HepG2 (cell line): Measurements from ENCODE around the gene ARHGEF16. TPM values are rescaled to one million over a fixed set of nuclear protein-coding genes. Genes with fewer than 3 reads are reported as not detected.

Experiments
- ATF7 ChIP-seq, 2 experiments: fragments of 450-650 bp in 1 of 2; sonication (generic) in 1 of 2; formaldehyde crosslinking in 1 of 2; IDR thresholded peaks; 2 replicates each; pipeline versions ENCODE4 v1.4.0 to v1.6.1; 2016 to 2020; ENCODE audit warnings: antibody characterized with exemption in 1 of 2, mild to moderate bottlenecking in 1 of 2, missing genetic modification reagents in 1 of 2
- ATRX ChIP-seq: sonication (generic); formaldehyde crosslinking; IDR thresholded peaks from 2 replicates; pipeline ENCODE4 v1.4.0; 2020; ENCODE audit warnings: missing genetic modification reagents, borderline replicate concordance
- ERF ChIP-seq: IDR thresholded peaks from 2 replicates; pipeline ENCODE4 v1.6.1; 2018; ENCODE audit warnings: missing biosample characterization, missing genetic modification reagents
- NR2F2 ChIP-seq: IDR thresholded peaks from 2 replicates; pipeline ENCODE4 v1.6.1; 2012; ENCODE audit warnings: low read depth, inconsistent platforms, borderline replicate concordance
- RCOR2 ChIP-seq: IDR thresholded peaks from 2 replicates; pipeline ENCODE4 v1.6.1; 2016; ENCODE audit warnings: missing biosample characterization, missing genetic modification reagents
- XBP1 ChIP-seq: sonication (generic); formaldehyde crosslinking; IDR thresholded peaks from 2 replicates; pipeline ENCODE4 v1.5.0; 2020; ENCODE audit warnings: missing genetic modification reagents
- ZBTB7A ChIP-seq: sonication (generic); formaldehyde crosslinking; IDR thresholded peaks from 2 replicates; pipeline ENCODE4 v1.8.0; 2022; ENCODE audit warnings: mild to moderate bottlenecking, missing genetic modification reagents
- ZNF256 ChIP-seq: sonication (generic); formaldehyde crosslinking; conservative IDR thresholded peaks from 2 replicates; pipeline ENCODE4 v1.4.0; 2020; ENCODE audit warnings: missing genetic modification reagents
- ZNF331 ChIP-seq: sonication (generic); formaldehyde crosslinking; IDR thresholded peaks from 2 replicates; pipeline ENCODE4 v1.4.0; 2020; ENCODE audit warnings: missing genetic modification reagents
- ZNF333 ChIP-seq: sonication (generic); formaldehyde crosslinking; IDR thresholded peaks from 2 replicates; pipeline ENCODE4 v1.4.0; 2020; ENCODE audit warnings: mild to moderate bottlenecking, missing genetic modification reagents, borderline replicate concordance
- ZNF350 ChIP-seq: sonication (generic); formaldehyde crosslinking; IDR thresholded peaks from 2 replicates; pipeline ENCODE4 v1.4.0; 2020; ENCODE audit warnings: mild to moderate bottlenecking, low read depth, missing genetic modification reagents, borderline replicate concordance
- ZNF646 ChIP-seq: sonication (generic); formaldehyde crosslinking; IDR thresholded peaks from 2 replicates; pipeline ENCODE4 v1.9.0; 2021; ENCODE audit warnings: mild to moderate bottlenecking, missing genetic modification reagents
- ZNF713 ChIP-seq: sonication (generic); formaldehyde crosslinking; IDR thresholded peaks from 2 replicates; pipeline ENCODE4 v1.4.0; 2020; ENCODE audit warnings: mild to moderate bottlenecking, missing genetic modification reagents
- polyA plus RNA-seq, 8 experiments: library from polyadenylated mRNA; depleted of rRNA in 3 of 8; stranded (reverse) in 7 of 8; unstranded in 1 of 8; fragments of >200 nt; fragmentation: Illumina TruSeq in 4 of 8; extraction: Trizol in 4 of 8; gene quantifications; 2 replicates each; pipeline versions ENCODE4 v1.2.1 to v1.2.3, GENCODE V29; 2011 to 2016; ENCODE audit warnings: low read depth in 4 of 8, missing spikeins in 1 of 8, mixed read lengths in 1 of 8; ENCODE audit not compliant: insufficient read depth in 1 of 8
- total RNA-seq, 5 experiments: library from RNA; depleted of rRNA; stranded (reverse); fragments of >200 nt; fragmentation: Illumina TruSeq; extraction: Trizol; gene quantifications; 2 replicates each; pipeline ENCODE4 v1.2.3, GENCODE V29; 2016; ENCODE audit warnings: low read depth in 1 of 5
- TF ChIP-seq, protein P1 (sequence below): sonication (generic); formaldehyde crosslinking; IDR thresholded peaks from 2 replicates; pipeline ENCODE4; 2020; ENCODE audit warnings: missing genetic modification reagents, mild to moderate bottlenecking, borderline replicate concordance
- TF ChIP-seq, protein P2 (sequence below): sonication (generic); formaldehyde crosslinking; IDR thresholded peaks from 2 replicates; pipeline ENCODE4 v1.5.0; 2020; ENCODE audit warnings: missing genetic modification reagents
- TF ChIP-seq, protein P3 (sequence below): sonication (generic); formaldehyde crosslinking; conservative IDR thresholded peaks from 2 replicates; pipeline ENCODE4 v1.4.0; 2020; ENCODE audit warnings: missing genetic modification reagents

Gene ARHGEF16
- total and polyA plus RNA-seq, 2 of the 13 experiments (the other 11 are each of a cell fraction or from before 2014, with no cell fraction given) = 20.3 to 39.9 TPM

DNA sequence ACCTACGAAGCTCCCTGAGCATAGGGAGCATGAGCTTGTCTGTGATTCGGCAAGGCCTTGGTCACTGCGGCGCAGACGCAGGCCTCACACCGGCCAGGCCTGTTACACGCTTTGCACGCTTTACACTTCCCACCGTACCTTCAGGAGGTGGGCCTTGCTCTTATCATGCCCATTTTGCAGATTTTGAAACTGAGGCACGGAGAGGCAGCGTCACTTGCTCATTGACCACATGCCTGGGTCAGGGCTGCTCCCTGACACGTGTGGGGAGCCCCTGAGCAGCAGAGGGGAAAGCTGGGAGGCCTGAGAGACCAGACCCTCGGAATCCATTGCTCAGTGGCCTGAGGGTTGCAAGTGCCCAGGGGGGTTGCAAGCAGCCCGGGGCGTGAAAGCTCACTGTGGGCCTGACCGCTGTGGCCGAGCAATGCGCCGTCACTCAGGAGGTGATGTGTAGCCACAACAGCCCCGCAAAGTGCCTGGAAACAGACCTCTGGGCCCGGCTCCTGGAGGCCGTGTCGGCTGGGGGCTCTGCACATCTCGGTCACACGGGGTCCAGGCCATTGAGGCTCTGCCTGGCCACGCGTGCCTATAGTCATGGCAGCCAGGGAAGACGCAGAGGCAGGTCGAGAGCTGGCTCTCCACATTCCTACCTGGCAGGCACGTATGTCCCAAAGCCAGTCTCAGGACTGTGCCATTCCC is 6.9 kb downstream of the ARHGEF16 start (continued):
- TF ChIP-seq ZNF333 (CRISPR knock-in tag) = no peak
- TF ChIP-seq, protein P1, sequence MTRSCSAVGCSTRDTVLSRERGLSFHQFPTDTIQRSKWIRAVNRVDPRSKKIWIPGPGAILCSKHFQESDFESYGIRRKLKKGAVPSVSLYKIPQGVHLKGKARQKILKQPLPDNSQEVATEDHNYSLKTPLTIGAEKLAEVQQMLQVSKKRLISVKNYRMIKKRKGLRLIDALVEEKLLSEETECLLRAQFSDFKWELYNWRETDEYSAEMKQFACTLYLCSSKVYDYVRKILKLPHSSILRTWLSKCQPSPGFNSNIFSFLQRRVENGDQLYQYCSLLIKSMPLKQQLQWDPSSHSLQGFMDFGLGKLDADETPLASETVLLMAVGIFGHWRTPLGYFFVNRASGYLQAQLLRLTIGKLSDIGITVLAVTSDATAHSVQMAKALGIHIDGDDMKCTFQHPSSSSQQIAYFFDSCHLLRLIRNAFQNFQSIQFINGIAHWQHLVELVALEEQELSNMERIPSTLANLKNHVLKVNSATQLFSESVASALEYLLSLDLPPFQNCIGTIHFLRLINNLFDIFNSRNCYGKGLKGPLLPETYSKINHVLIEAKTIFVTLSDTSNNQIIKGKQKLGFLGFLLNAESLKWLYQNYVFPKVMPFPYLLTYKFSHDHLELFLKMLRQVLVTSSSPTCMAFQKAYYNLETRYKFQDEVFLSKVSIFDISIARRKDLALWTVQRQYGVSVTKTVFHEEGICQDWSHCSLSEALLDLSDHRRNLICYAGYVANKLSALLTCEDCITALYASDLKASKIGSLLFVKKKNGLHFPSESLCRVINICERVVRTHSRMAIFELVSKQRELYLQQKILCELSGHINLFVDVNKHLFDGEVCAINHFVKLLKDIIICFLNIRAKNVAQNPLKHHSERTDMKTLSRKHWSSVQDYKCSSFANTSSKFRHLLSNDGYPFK (CRISPR knock-in tag) = no peak
- TF ChIP-seq ZBTB7A (CRISPR knock-in tag) = no peak
- no peak for TF ChIP-seq ERF (CRISPR knock-in tag)
- no peak for TF ChIP-seq ZNF256
- no peak for TF ChIP-seq XBP1
- no peak for TF ChIP-seq NR2F2
- no peak for TF ChIP-seq ZNF713
- no peak for TF ChIP-seq ZNF331 (CRISPR knock-in tag)
- TF ChIP-seq ZNF350 (CRISPR knock-in tag) = no peak
- TF ChIP-seq ZNF646 (CRISPR knock-in tag) = no peak
- TF ChIP-seq ATF7 (IDR thresholded peaks at IDR 0.05) = no peak
- TF ChIP-seq ATF7 (CRISPR knock-in tag; IDR thresholded peaks at IDR 0.05) = no peak
- TF ChIP-seq, protein P2, sequence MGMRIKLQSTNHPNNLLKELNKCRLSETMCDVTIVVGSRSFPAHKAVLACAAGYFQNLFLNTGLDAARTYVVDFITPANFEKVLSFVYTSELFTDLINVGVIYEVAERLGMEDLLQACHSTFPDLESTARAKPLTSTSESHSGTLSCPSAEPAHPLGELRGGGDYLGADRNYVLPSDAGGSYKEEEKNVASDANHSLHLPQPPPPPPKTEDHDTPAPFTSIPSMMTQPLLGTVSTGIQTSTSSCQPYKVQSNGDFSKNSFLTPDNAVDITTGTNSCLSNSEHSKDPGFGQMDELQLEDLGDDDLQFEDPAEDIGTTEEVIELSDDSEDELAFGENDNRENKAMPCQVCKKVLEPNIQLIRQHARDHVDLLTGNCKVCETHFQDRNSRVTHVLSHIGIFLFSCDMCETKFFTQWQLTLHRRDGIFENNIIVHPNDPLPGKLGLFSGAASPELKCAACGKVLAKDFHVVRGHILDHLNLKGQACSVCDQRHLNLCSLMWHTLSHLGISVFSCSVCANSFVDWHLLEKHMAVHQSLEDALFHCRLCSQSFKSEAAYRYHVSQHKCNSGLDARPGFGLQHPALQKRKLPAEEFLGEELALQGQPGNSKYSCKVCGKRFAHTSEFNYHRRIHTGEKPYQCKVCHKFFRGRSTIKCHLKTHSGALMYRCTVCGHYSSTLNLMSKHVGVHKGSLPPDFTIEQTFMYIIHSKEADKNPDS (CRISPR knock-in tag) = no peak
- TF ChIP-seq ATRX (CRISPR knock-in tag) = no peak
- TF ChIP-seq, protein P3, sequence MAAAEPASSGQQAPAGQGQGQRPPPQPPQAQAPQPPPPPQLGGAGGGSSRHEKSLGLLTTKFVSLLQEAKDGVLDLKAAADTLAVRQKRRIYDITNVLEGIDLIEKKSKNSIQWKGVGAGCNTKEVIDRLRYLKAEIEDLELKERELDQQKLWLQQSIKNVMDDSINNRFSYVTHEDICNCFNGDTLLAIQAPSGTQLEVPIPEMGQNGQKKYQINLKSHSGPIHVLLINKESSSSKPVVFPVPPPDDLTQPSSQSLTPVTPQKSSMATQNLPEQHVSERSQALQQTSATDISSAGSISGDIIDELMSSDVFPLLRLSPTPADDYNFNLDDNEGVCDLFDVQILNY (CRISPR knock-in tag) = no peak
- TF ChIP-seq RCOR2 (CRISPR knock-in tag) = 0 out of 2 replicates have a peak, but pooled peaks have one; percentile 36
